Stomach (tissue), 9 donors: ENCODE results near the gene BBS9. TPM values are rescaled to one million over a fixed set of nuclear protein-coding genes. Genes with fewer than 3 reads are reported as not detected.
"Not testable (repeated sequence)": the region's sequence is repeated elsewhere in the genome, so short reads cannot be mapped to it uniquely, and the experiment has no call there.

ENCODE experiments used
- DNase-seq, 2 donors: peaks; one replicate each; pipeline versions ENCODE4 v3.0.0 to v3.0.0-alpha.2; 2013 to 2019
- H3K27ac ChIP-seq, 5 donors: fragments of 200-600 bp in 4 of 5; sonication (generic) in 4 of 5; one replicate each; pipeline ENCODE4 v1.5.1; 2013 to 2019; ENCODE audit warnings: mild to moderate bottlenecking in 1 of 5, moderate library complexity in 1 of 5
- H3K27me3 ChIP-seq, 3 donors: fragments of 200-600 bp; sonication (generic); one replicate each; pipeline ENCODE4 v1.5.1; 2017 to 2019; ENCODE audit warnings: mixed run types in 1 of 3
- H3K36me3 ChIP-seq, 4 donors: fragments of 200-600 bp; sonication (generic); 1 replicate in 3 of 4; 2 replicates in 1 of 4; pipeline ENCODE4 v1.5.1; 2016 to 2019
- H3K4me1 ChIP-seq, 4 donors: fragments of 200-600 bp; sonication (generic); one replicate each; pipeline ENCODE4 v1.5.1; 2016 to 2019
- H3K4me3 ChIP-seq, 4 donors: fragments of 200-600 bp; sonication (generic) in 3 of 4; one replicate each; pipeline ENCODE4 v1.5.1; 2016 to 2019; ENCODE audit warnings: mild to moderate bottlenecking in 1 of 4
- H3K9me3 ChIP-seq, 4 donors: fragments of 200-600 bp; sonication (generic); one replicate each; pipeline ENCODE4 v1.5.1; 2016 to 2019
- EP300 ChIP-seq: sonication (generic); formaldehyde crosslinking; IDR thresholded peaks from one replicate; pipeline ENCODE4 v1.6.1; 2017; ENCODE audit warnings: antibody characterized with exemption
- POLR2A ChIP-seq, 4 donors: fragments of 450-650 bp; IDR thresholded peaks; one replicate each; pipeline ENCODE4 v1.6.1; 2016; ENCODE audit warnings: antibody characterized with exemption in 4 of 4, control low read depth in 2 of 4, mild to moderate bottlenecking in 1 of 4, moderate library complexity in 1 of 4
- POLR2AphosphoS5 ChIP-seq, 3 donors: sonication (generic); formaldehyde crosslinking; IDR thresholded peaks; one replicate each; pipeline ENCODE4 v1.6.1; 2016; ENCODE audit warnings: antibody characterized with exemption in 3 of 3
- WGBS, 5 donors: extraction: QIAGEN DNeasy Blood & Tissue Kit in 3 of 5; methylation state at CpG; one replicate each; pipeline versions ENCODE4 v1.1.5 to v1.1.7; 2013 to 2018; 5-methylcytosine and 5-hydroxymethylcytosine counted together
- intact Hi-C: fragments of 100-400 bp; cut with DNase I; formaldehyde crosslinking; loops from one replicate; pipeline ENCODE4 v1.15.1; 2023; ENCODE audit warnings: low total_unique reads
- polyA plus RNA-seq, 3 donors: library from polyadenylated mRNA; stranded (reverse); fragments of 200-250 nt; gene quantifications; one replicate each; pipeline ENCODE4 v1.2.3, GENCODE V29; 2013
- total RNA-seq, 5 donors: library from RNA; depleted of rRNA; stranded (reverse); fragments of >200 nt; gene quantifications; one replicate each; pipeline versions ENCODE4 v1.1.0 to v1.2.3, GENCODE V29; 2014 to 2016
- TF ChIP-seq, protein P1 (sequence below), 7 experiments: fragments of 450-650 bp in 4 of 7; fragments of 200-600 bp in 3 of 7; sonication (generic) in 3 of 7; IDR thresholded peaks; one replicate each; pipeline ENCODE4 v1.5.1; 2016 to 2019; ENCODE audit warnings: antibody characterized with exemption in 7 of 7, control low read depth in 2 of 7, mild to moderate bottlenecking in 1 of 7
- donor health status: healthy with polysubstance abuse.
- donor health status: Bipolar disorder and iron deficiency.
- donor health status: healthy.

The BBS9 gene
- total and polyA plus RNA-seq, 8 donors = 3.2 to 43.9 (median 5.9) TPM

- Histone ChIP-seq H3K4me3 (no peak overlapping the region), H3K27ac (no peak overlapping the region), H3K27me3 (no peaks in the 10 kb centered on the region), H3K36me3 (no peaks in the 10 kb centered on the region), H3K9me3 (no peaks in the 10 kb centered on the region), H3K4me1 (no peaks in the 10 kb centered on the region)
- 79 to 94% (median 92%) methylated on average over 3 of the region's 3 CpGs for WGBS, 5 donors
- DNase-seq = no peak
- intact Hi-C loops = no loop called here
- TF ChIP-seq, protein P1, sequence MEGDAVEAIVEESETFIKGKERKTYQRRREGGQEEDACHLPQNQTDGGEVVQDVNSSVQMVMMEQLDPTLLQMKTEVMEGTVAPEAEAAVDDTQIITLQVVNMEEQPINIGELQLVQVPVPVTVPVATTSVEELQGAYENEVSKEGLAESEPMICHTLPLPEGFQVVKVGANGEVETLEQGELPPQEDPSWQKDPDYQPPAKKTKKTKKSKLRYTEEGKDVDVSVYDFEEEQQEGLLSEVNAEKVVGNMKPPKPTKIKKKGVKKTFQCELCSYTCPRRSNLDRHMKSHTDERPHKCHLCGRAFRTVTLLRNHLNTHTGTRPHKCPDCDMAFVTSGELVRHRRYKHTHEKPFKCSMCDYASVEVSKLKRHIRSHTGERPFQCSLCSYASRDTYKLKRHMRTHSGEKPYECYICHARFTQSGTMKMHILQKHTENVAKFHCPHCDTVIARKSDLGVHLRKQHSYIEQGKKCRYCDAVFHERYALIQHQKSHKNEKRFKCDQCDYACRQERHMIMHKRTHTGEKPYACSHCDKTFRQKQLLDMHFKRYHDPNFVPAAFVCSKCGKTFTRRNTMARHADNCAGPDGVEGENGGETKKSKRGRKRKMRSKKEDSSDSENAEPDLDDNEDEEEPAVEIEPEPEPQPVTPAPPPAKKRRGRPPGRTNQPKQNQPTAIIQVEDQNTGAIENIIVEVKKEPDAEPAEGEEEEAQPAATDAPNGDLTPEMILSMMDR (IDR thresholded peaks at IDR 0.05) = no peak
- no peak for TF ChIP-seq EP300
- no peak for TF ChIP-seq POLR2A (IDR thresholded peaks at IDR 0.05)
- TF ChIP-seq POLR2AphosphoS5 (IDR thresholded peaks at IDR 0.05) = no peak
Measured at GRCh38 chr7:33471636-33472242, 342.4 kb downstream of the BBS9 start.

- H3K4me1 ChIP-seq = no peaks in the 10 kb centered on the region
- intact Hi-C loops = no loop called here
- 76 to 83% (median 78%) methylated on average over 4 of the region's 4 CpGs for WGBS, 5 donors
Measured at GRCh38 chr7:33472348-33473025, 343.1 kb downstream of the BBS9 start.

GRCh38 chr7:33477719-33478480, 348.5 kb downstream of the BBS9 start:
- intact Hi-C loops = no loop called here
- Histone ChIP-seq H3K36me3 (no peaks in the 10 kb centered on the region), H3K4me3 (no peak overlapping the region), H3K4me1 (no peaks in the 10 kb centered on the region), H3K9me3 (peaks cover 0 to 10% (median 0%) of the 10 kb centered on the region in 4 donors), H3K27ac (no peak overlapping the region), H3K27me3 (no peaks in the 10 kb centered on the region)
- 95 to 100% (median 96%) methylated on average over 1 of the region's 1 CpG for WGBS, 5 donors
- TF ChIP-seq, protein P1 (IDR thresholded peaks at IDR 0.05) = no peak
- TF ChIP-seq POLR2AphosphoS5 (IDR thresholded peaks at IDR 0.05) = no peak
- TF ChIP-seq POLR2A (IDR thresholded peaks at IDR 0.05) = no peak
- TF ChIP-seq EP300 = no peak
- no peak for DNase-seq

More at GRCh38 chr7:33472348-33473025, 343.1 kb downstream of the BBS9 start:
- no peaks in the 10 kb centered on the region for H3K36me3 ChIP-seq
- TF ChIP-seq EP300 = no peak
- no peak for TF ChIP-seq POLR2AphosphoS5 (IDR thresholded peaks at IDR 0.05)
- TF ChIP-seq, protein P1 (IDR thresholded peaks at IDR 0.05) = no peak
- no peak for TF ChIP-seq POLR2A (IDR thresholded peaks at IDR 0.05)
- H3K9me3 ChIP-seq = no peaks in the 10 kb centered on the region
- DNase-seq = no peak
- no peaks in the 10 kb centered on the region for H3K27me3 ChIP-seq
- H3K4me3 ChIP-seq = no peak overlapping the region
- no peak overlapping the region for H3K27ac ChIP-seq

DNA sequence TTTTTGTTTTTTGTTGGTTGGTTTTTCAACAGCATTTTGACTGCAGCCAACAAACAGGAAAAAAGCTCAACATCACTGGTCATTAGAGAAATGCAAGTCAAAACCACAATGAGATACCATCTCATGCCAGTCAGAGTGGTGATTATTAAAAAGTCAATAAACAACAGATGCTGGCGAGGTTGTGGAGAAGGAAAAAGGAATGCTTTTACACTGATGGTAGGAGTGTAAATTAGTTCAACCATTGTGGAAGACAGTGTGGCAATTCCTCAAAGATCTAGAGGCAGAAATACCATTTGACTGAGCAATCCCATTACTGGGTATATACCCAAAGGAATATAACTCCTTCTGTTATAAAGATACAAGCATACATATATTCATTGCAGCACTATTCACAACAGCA, 355.1 kb downstream of the BBS9 start:
- H3K27me3 ChIP-seq, H3K4me1 ChIP-seq, H3K36me3 ChIP-seq, DNase-seq, H3K4me3 ChIP-seq, H3K27ac ChIP-seq, intact Hi-C loops, H3K9me3 ChIP-seq: not testable (repeated sequence)
- WGBS, 5 donors = 83 to 100% (median 96%) methylated on average over 1 of the region's 1 CpG
